ENCODE data around the gene SFTPA1. TPM values are rescaled to one million over a fixed set of nuclear protein-coding genes. Genes with fewer than 3 reads are reported as not detected.
"Not testable (repeated sequence)": the region's sequence is repeated elsewhere in the genome, so short reads cannot be mapped to it uniquely, and the experiment has no call there.

Gene SFTPA1
- total RNA-seq, 2 experiments from 2014 or later = not detected

GRCh38 chr10:79586933-79587332 lies 23.8 kb upstream of the SFTPA1 start:
- no peak overlapping the region for H3K27ac Mint-ChIP-seq
- DNase-seq (no peak), ATAC-seq (no peak)
- H3K27me3 Mint-ChIP-seq = peaks cover 8% of the 10 kb centered on the region
- intact Hi-C loops (cut with DNase I, micrococcal nuclease) = no loop called here
- no peak overlapping the region for H3K4me3 Mint-ChIP-seq
- ChIA-PET CTCF (no interaction called here), POLR2A (no interaction called here)
- no peaks in the 10 kb centered on the region for H3K4me1 Mint-ChIP-seq
- no peaks in the 10 kb centered on the region for H3K9me3 Mint-ChIP-seq (ENCODE audit: low read depth)
- H3K36me3 Mint-ChIP-seq (ENCODE audit: low read depth) = no peaks in the 10 kb centered on the region

- no peak overlapping the region for H3K27ac Mint-ChIP-seq
- peaks cover 8% of the 10 kb centered on the region for H3K27me3 Mint-ChIP-seq
- H3K4me1 Mint-ChIP-seq = no peaks in the 10 kb centered on the region
- intact Hi-C loops (cut with DNase I, micrococcal nuclease) = no loop called here
- no peak for DNase-seq
- ChIA-PET CTCF (no interaction called here), POLR2A (no interaction called here)
- no peaks in the 10 kb centered on the region for H3K36me3 Mint-ChIP-seq (ENCODE audit: low read depth)
- no peaks in the 10 kb centered on the region for H3K9me3 Mint-ChIP-seq (ENCODE audit: low read depth)
- ATAC-seq = no peak
- H3K4me3 Mint-ChIP-seq = no peak overlapping the region
These were observed 21.9 kb upstream of the SFTPA1 start for GRCh38 chr10:79588800-79589199.

GRCh38 chr10:79593377-79593776 lies 17.4 kb upstream of the SFTPA1 start:
- H3K27ac Mint-ChIP-seq = no peak overlapping the region
- ChIA-PET CTCF (no interaction called here), POLR2A (no interaction called here)
- H3K4me1 Mint-ChIP-seq = no peaks in the 10 kb centered on the region
- peaks cover 2% of the 10 kb centered on the region for H3K36me3 Mint-ChIP-seq (ENCODE audit: low read depth)
- intact Hi-C loops (cut with DNase I, micrococcal nuclease) = no loop called here
- peaks cover 12% of the 10 kb centered on the region for H3K27me3 Mint-ChIP-seq
- ATAC-seq (no peak), DNase-seq (no peak)
- no peak overlapping the region for H3K4me3 Mint-ChIP-seq
- peaks cover 6% of the 10 kb centered on the region for H3K9me3 Mint-ChIP-seq (ENCODE audit: low read depth)

GRCh38 chr10:79594565-79594964 lies 16.2 kb upstream of the SFTPA1 start:
- intact Hi-C loops (cut with DNase I, micrococcal nuclease); H3K4me1 Mint-ChIP-seq; H3K27me3 Mint-ChIP-seq; ATAC-seq; DNase-seq; POLR2A ChIA-PET; H3K4me3 Mint-ChIP-seq; H3K36me3 Mint-ChIP-seq (ENCODE audit: low read depth); H3K27ac Mint-ChIP-seq: not testable (repeated sequence)
- peaks cover 10% of the 10 kb centered on the region for H3K9me3 Mint-ChIP-seq (ENCODE audit: low read depth)
- CTCF ChIA-PET = interaction anchor here (1.0 kb wide), 1 partner anchor 26 kb away, joined by 3 read pairs; no protein-coding TSS in a partner anchor

- Mint-ChIP-seq H3K9me3 (ENCODE audit: low read depth) (peaks cover 10% of the 10 kb centered on the region), H3K27me3 (peaks cover 8% of the 10 kb centered on the region), H3K27ac (no peak overlapping the region), H3K4me3 (no peak overlapping the region), H3K36me3 (ENCODE audit: low read depth) (peaks cover 2% of the 10 kb centered on the region), H3K4me1 (no peaks in the 10 kb centered on the region)
- ChIA-PET POLR2A (no interaction called here), CTCF (no interaction called here)
- intact Hi-C loops (cut with DNase I, micrococcal nuclease) = no loop called here
- no peak for ATAC-seq
- DNase-seq = no peak
These were observed 15.2 kb upstream of the SFTPA1 start for GRCh38 chr10:79595510-79595909.

GRCh38 chr10:79599644-79600043 lies 11.1 kb upstream of the SFTPA1 start:
- CTCF ChIA-PET; H3K4me1 Mint-ChIP-seq; H3K36me3 Mint-ChIP-seq (ENCODE audit: low read depth); H3K27me3 Mint-ChIP-seq; POLR2A ChIA-PET; H3K4me3 Mint-ChIP-seq; intact Hi-C loops (cut with DNase I, micrococcal nuclease); DNase-seq; H3K27ac Mint-ChIP-seq; ATAC-seq: not testable (repeated sequence)
- H3K9me3 Mint-ChIP-seq (ENCODE audit: low read depth) = peaks cover 10% of the 10 kb centered on the region

GRCh38 chr10:79601939-79602338 lies 8.8 kb upstream of the SFTPA1 start:
- intact Hi-C loops (cut with DNase I, micrococcal nuclease) = no loop called here
- peaks cover 2% of the 10 kb centered on the region for H3K27me3 Mint-ChIP-seq
- CTCF ChIA-PET = no interaction called here
- no peaks in the 10 kb centered on the region for H3K4me1 Mint-ChIP-seq
- no peak overlapping the region for H3K4me3 Mint-ChIP-seq
- peaks cover 2% of the 10 kb centered on the region for H3K36me3 Mint-ChIP-seq (ENCODE audit: low read depth)
- no peak overlapping the region for H3K27ac Mint-ChIP-seq
- POLR2A ChIA-PET = no interaction called here
- H3K9me3 Mint-ChIP-seq (ENCODE audit: low read depth) = peaks cover 8% of the 10 kb centered on the region
- DNase-seq (no peak), ATAC-seq (no peak)

- H3K4me3 Mint-ChIP-seq = no peak overlapping the region
- DNase-seq = no peak
- ChIA-PET POLR2A (no interaction called here), CTCF (no interaction called here)
- no peak for ATAC-seq
- peaks cover under 1% of the 10 kb centered on the region for H3K36me3 Mint-ChIP-seq (ENCODE audit: low read depth)
- H3K4me1 Mint-ChIP-seq = no peaks in the 10 kb centered on the region
- peaks cover 7% of the 10 kb centered on the region for H3K9me3 Mint-ChIP-seq (ENCODE audit: low read depth)
- peaks cover 4% of the 10 kb centered on the region for H3K27me3 Mint-ChIP-seq
- no peak overlapping the region for H3K27ac Mint-ChIP-seq
- intact Hi-C loops (cut with DNase I, micrococcal nuclease) = no loop called here
These were observed 7.8 kb upstream of the SFTPA1 start for GRCh38 chr10:79602953-79603352.

- ATAC-seq = no peak
- H3K27ac Mint-ChIP-seq = no peak overlapping the region
- intact Hi-C loops (cut with DNase I, micrococcal nuclease) = no loop called here
- peaks cover 1% of the 10 kb centered on the region for H3K27me3 Mint-ChIP-seq
- no peaks in the 10 kb centered on the region for H3K36me3 Mint-ChIP-seq (ENCODE audit: low read depth)
- H3K4me1 Mint-ChIP-seq = no peaks in the 10 kb centered on the region
- CTCF ChIA-PET = no interaction called here
- DNase-seq = no peak
- POLR2A ChIA-PET = no interaction called here
- no peak overlapping the region for H3K4me3 Mint-ChIP-seq
- no peaks in the 10 kb centered on the region for H3K9me3 Mint-ChIP-seq (ENCODE audit: low read depth)
These were observed 6.4 kb upstream of the SFTPA1 start for GRCh38 chr10:79604294-79604693.

- intact Hi-C loops (cut with DNase I, micrococcal nuclease) = no loop called here
- no peak overlapping the region for H3K4me3 Mint-ChIP-seq
- H3K27ac Mint-ChIP-seq = no peak overlapping the region
- ChIA-PET POLR2A (no interaction called here), CTCF (interaction anchor here (0.9 kb wide), 1 partner anchor 441 kb away, joined by 3 read pairs; no protein-coding TSS in a partner anchor)
- peaks cover 1% of the 10 kb centered on the region for H3K27me3 Mint-ChIP-seq
- DNase-seq (no peak), ATAC-seq (no peak)
- no peaks in the 10 kb centered on the region for H3K36me3 Mint-ChIP-seq (ENCODE audit: low read depth)
- no peaks in the 10 kb centered on the region for H3K4me1 Mint-ChIP-seq
- no peaks in the 10 kb centered on the region for H3K9me3 Mint-ChIP-seq (ENCODE audit: low read depth)
These were observed 5.4 kb upstream of the SFTPA1 start for GRCh38 chr10:79605308-79605707.

- DNase-seq (peak; percentile 74), ATAC-seq (peak; percentile 58)
- POLR2A ChIA-PET = no interaction called here
- H3K36me3 Mint-ChIP-seq (ENCODE audit: low read depth) = no peaks in the 10 kb centered on the region
- peaks cover 1% of the 10 kb centered on the region for H3K27me3 Mint-ChIP-seq
- CTCF ChIA-PET = interaction anchor here (0.6 to 0.7 kb wide), 4 partner anchors 31 to 204 kb away, joined by 3 read pairs; no protein-coding TSS in a partner anchor
- H3K9me3 Mint-ChIP-seq (ENCODE audit: low read depth) = no peaks in the 10 kb centered on the region
- intact Hi-C loops (cut with DNase I, micrococcal nuclease) = loop anchor here (1.0 kb wide), 2 partner anchors 46 to 71 kb away; no protein-coding TSS in a partner anchor
- no peak overlapping the region for H3K4me3 Mint-ChIP-seq
- H3K27ac Mint-ChIP-seq = no peak overlapping the region
- H3K4me1 Mint-ChIP-seq = no peaks in the 10 kb centered on the region
These were observed 2.0 kb upstream of the SFTPA1 start for GRCh38 chr10:79608505-79609375.

- DNase-seq; H3K4me3 Mint-ChIP-seq; H3K36me3 Mint-ChIP-seq (ENCODE audit: low read depth); ATAC-seq; H3K27ac Mint-ChIP-seq; intact Hi-C loops (cut with DNase I, micrococcal nuclease); POLR2A ChIA-PET; H3K9me3 Mint-ChIP-seq (ENCODE audit: low read depth); H3K4me1 Mint-ChIP-seq; H3K27me3 Mint-ChIP-seq: not testable (repeated sequence)
- CTCF ChIA-PET = interaction anchor here (1.2 kb wide), 1 partner anchor 17 kb away, joined by 3 read pairs; no protein-coding TSS in a partner anchor
These were observed 646 bp downstream of the SFTPA1 start for GRCh38 chr10:79611193-79611976.
